Natural killer cell (primary cell): ENCODE measurements around the gene FOXA2. TPM values are rescaled to one million over a fixed set of nuclear protein-coding genes. Genes with fewer than 3 reads are reported as not detected.

Experiments
- ATAC-seq, 3 donors: fragments of 150-1000 bp in 2 of 3; fragments of 200-7000 bp in 1 of 3; cut with Tn5 transposase; 1 replicate in 1 of 3; 2 replicates in 2 of 3; pipeline ENCODE4 v1.10.0; 2021; ENCODE audit warnings: mild to moderate bottlenecking in 2 of 3, moderate library complexity in 2 of 3
- DNase-seq, 2 donors: peaks; one replicate each; pipeline versions ENCODE4 v3.0.0 to v3.0.0-alpha.2; 2013 to 2021; ENCODE audit warnings: mixed read lengths in 1 of 2
- H3K27ac ChIP-seq: one replicate; pipeline ENCODE4 v1.5.1; 2013; ENCODE audit warnings: mild to moderate bottlenecking, low read length
- H3K27me3 ChIP-seq: one replicate; pipeline ENCODE4 v1.6.1; 2013; ENCODE audit warnings: low read length; ENCODE audit not compliant: control insufficient read depth, insufficient read depth
- H3K36me3 ChIP-seq: one replicate; pipeline ENCODE4 v1.6.1; 2013; ENCODE audit warnings: low read length; ENCODE audit not compliant: control insufficient read depth, insufficient read depth
- H3K4me1 ChIP-seq: one replicate; pipeline ENCODE4 v1.6.1; 2013; ENCODE audit warnings: low read length; ENCODE audit not compliant: control insufficient read depth, insufficient read depth
- H3K4me3 ChIP-seq: one replicate; pipeline ENCODE4 v1.5.1; 2013; ENCODE audit warnings: low read length
- H3K9me3 ChIP-seq: one replicate; pipeline ENCODE4 v1.6.1; 2013; ENCODE audit warnings: low read length; ENCODE audit not compliant: control insufficient read depth, insufficient read depth
- H3K27ac Mint-ChIP-seq, 2 donors: one replicate each; pipeline ENCODE4 v1.8.0; 2022; ENCODE audit warnings: mild to moderate bottlenecking in 2 of 2, mixed read lengths in 2 of 2, moderate library complexity in 1 of 2
- H3K27me3 Mint-ChIP-seq, 2 donors: one replicate each; pipeline ENCODE4 v1.8.0; 2022; ENCODE audit warnings: low read depth in 2 of 2, mixed read lengths in 2 of 2
- H3K36me3 Mint-ChIP-seq: one replicate; pipeline ENCODE4 v1.8.0; 2022; ENCODE audit warnings: mixed read lengths
- H3K4me1 Mint-ChIP-seq, 2 donors: one replicate each; pipeline ENCODE4 v1.8.0; 2022; ENCODE audit warnings: mixed read lengths in 2 of 2
- H3K4me3 Mint-ChIP-seq: one replicate; pipeline ENCODE4 v1.8.0; 2022; ENCODE audit warnings: mild to moderate bottlenecking, moderate library complexity, mixed read lengths
- H3K9me3 Mint-ChIP-seq, 2 donors: one replicate each; pipeline ENCODE4 v1.8.0; 2022; ENCODE audit warnings: mixed read lengths in 2 of 2
- WGBS: methylation state at CpG from one replicate; pipeline ENCODE4 v1.1.7; 2013; ENCODE audit warnings: missing lambda C conversion rate; ENCODE audit not compliant: insufficient coverage; 5-methylcytosine and 5-hydroxymethylcytosine counted together
- intact Hi-C: fragments of 100-400 bp; cut with micrococcal nuclease; formaldehyde crosslinking; loops from one replicate; pipeline ENCODE4 v1.14.2; 2022
- total RNA-seq, 4 donors: library from RNA; stranded (reverse); fragments of 120-200 nt in 1 of 4; gene quantifications; one replicate each; pipeline versions ENCODE4 v1.2.3 to v1.2.4, GENCODE V29; 2013 to 2022
- TF ChIP-seq, protein P1 (sequence below): fragments of 200-600 bp; IDR thresholded peaks from one replicate; pipeline ENCODE4 v1.8.0; 2022; ENCODE audit warnings: antibody characterized with exemption

The FOXA2 gene
- total RNA-seq, 3 donors from 2014 or later (not counting 1 experiment from before 2014, with no cell fraction given) = not detected

DNA sequence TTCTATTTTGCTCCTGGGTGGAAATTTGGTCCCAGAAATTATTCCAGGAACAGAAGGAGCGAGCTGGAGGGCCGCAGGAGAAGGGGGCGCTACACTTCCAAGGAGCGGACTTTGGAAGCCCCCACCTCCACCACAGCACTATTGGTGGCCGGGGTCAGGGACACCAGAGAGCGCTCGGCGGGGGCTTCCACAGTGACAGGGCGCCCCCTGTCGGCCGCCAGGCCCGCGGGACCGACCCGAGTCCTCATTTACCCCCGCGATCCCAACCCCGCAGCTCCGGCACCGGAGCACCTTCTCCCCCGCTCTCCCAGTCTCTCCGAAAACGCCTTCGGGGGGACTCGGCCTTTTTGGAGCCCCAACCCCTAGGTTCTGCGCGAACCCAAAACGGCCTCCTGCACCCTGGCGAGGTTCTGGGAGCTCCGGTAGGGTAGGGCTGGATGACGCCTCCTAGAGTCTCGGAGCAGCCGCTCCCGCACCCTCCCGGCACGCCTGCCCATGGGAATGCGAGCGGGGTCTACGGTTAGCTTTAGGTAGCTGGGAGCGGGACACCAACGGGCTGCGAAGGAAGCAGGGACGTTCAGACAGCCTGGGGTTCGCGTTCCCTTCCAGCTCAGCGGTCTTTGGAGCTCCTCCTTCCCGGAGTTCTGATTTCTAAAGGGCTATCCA lies 2.4 kb upstream of the FOXA2 start:
- no peaks in the 10 kb centered on the region for H3K4me1 Mint-ChIP-seq
- H3K36me3 Mint-ChIP-seq = peaks cover 7% of the 10 kb centered on the region
- Histone ChIP-seq H3K36me3 (no peaks in the 10 kb centered on the region), H3K4me1 (no peaks in the 10 kb centered on the region), H3K27ac (no peak overlapping the region), H3K27me3 (peaks cover 18% of the 10 kb centered on the region), H3K9me3 (no peaks in the 10 kb centered on the region), H3K4me3 (no peak overlapping the region)
- H3K9me3 Mint-ChIP-seq = peaks cover 0 to 3% of the 10 kb centered on the region in 2 donors
- ATAC-seq (no peak), DNase-seq (no peak)
- H3K27ac Mint-ChIP-seq = no peak overlapping the region
- TF ChIP-seq, protein P1, sequence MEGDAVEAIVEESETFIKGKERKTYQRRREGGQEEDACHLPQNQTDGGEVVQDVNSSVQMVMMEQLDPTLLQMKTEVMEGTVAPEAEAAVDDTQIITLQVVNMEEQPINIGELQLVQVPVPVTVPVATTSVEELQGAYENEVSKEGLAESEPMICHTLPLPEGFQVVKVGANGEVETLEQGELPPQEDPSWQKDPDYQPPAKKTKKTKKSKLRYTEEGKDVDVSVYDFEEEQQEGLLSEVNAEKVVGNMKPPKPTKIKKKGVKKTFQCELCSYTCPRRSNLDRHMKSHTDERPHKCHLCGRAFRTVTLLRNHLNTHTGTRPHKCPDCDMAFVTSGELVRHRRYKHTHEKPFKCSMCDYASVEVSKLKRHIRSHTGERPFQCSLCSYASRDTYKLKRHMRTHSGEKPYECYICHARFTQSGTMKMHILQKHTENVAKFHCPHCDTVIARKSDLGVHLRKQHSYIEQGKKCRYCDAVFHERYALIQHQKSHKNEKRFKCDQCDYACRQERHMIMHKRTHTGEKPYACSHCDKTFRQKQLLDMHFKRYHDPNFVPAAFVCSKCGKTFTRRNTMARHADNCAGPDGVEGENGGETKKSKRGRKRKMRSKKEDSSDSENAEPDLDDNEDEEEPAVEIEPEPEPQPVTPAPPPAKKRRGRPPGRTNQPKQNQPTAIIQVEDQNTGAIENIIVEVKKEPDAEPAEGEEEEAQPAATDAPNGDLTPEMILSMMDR = no peak
- H3K27me3 Mint-ChIP-seq = peaks cover 37 to 40% of the 10 kb centered on the region in 2 donors
- H3K4me3 Mint-ChIP-seq = no peak overlapping the region
- 12% methylated on average over 47 of the region's 47 CpGs for WGBS
- intact Hi-C loops = loop anchor here (10.0 kb wide), 1 partner anchor 252 kb away; no protein-coding TSS in a partner anchor

DNA sequence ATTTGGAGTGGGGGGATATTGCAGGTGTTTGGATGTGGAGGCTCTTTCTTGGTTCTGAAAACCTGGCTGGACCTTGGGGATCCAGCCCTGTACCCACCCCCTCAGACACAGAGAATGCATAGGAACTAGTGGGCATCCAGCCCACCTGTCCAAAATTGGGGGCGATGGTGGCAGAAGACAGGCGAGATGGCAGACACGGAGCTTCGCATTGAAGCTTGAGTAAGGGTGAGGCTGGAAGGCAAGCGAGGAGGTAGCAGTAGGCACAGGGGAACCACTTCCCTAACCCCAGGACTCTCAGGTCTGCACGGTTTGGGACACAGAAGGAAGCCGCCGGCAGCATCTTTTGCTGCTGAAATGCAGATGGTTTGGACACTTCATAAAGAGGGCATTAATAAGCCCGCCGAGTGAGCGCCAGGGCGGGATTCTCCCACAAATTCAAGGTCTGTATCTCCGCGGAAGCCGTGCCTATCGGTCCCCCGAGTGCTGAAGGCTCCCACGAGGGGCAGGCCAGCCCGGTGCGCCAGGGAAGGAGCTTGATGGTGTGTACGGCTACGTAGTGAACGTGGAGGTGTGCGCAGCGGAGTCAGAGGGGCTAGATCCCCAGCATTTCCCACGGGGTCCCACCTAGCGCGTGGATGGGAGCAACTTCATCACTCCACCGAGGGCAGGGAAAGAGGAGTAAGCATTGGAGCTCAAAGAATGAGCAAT lies 1.6 kb upstream of the FOXA2 start:
- TF ChIP-seq, protein P1 = no peak

DNA sequence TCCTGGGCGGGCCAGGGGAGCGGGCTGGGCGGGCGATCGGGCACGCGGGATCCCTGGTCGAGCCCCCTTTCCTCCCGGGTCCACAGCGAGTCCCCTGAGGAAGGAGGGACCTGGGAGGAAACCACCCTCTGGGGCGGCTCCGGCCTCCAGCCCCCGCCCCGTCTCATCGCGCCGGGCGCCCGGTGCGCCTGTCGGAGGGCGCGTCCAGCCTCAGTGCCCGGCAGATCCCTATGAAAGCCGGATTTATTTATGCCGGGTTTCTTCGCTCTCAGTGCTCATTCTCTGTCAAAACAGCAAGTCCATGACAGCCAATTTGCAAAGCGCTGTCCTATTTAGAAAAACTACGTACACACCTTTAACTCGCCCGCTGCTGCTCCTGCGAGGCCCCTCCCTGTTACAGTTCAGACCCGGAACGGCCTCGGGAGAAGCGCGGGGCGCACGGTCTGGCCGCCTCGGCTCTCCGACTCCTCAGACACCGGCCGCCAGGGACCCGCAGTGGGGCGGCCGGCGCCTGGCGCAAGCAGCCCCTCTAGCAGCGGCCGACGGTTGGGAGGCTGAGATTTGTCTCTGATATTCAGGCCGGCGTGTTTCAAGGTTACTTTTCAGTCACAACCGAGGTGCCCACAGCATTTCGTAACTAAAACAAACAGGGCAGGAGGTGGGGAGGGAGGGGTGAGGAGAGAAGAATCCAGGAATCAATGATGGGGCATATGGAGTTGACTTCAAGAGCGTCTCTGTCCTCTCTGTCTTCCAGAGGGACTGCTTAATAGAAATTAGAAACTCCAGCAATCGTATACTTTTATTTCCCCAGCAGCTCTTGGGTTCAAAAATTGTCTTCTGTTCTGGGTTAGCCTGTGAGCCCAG lies 782 bp upstream of the FOXA2 start:
- TF ChIP-seq, protein P1 = no peak
- Mint-ChIP-seq H3K4me1 (no peaks in the 10 kb centered on the region), H3K36me3 (peaks cover 7% of the 10 kb centered on the region), H3K27ac (no peak overlapping the region), H3K4me3 (no peak overlapping the region), H3K9me3 (peaks cover 0 to 3% of the 10 kb centered on the region in 2 donors), H3K27me3 (peaks cover 54 to 56% of the 10 kb centered on the region in 2 donors)
- intact Hi-C loops = loop anchor here (10.0 kb wide), 1 partner anchor 250 kb away; no protein-coding TSS in a partner anchor
- Histone ChIP-seq H3K4me1 (no peaks in the 10 kb centered on the region), H3K36me3 (no peaks in the 10 kb centered on the region), H3K9me3 (no peaks in the 10 kb centered on the region), H3K4me3 (no peak overlapping the region), H3K27me3 (peaks cover 20% of the 10 kb centered on the region), H3K27ac (no peak overlapping the region)
- DNase-seq (no peak), ATAC-seq (no peak)
- WGBS = 12% methylated on average over 58 of the region's 58 CpGs

More for the DNA sequence above, 1.6 kb upstream of the FOXA2 start:
- Mint-ChIP-seq H3K4me1 (no peaks in the 10 kb centered on the region), H3K27ac (no peak overlapping the region), H3K27me3 (peaks cover 46 to 48% of the 10 kb centered on the region in 2 donors), H3K4me3 (no peak overlapping the region), H3K36me3 (peaks cover 7% of the 10 kb centered on the region), H3K9me3 (peaks cover 0 to 3% of the 10 kb centered on the region in 2 donors)
- Histone ChIP-seq H3K4me3 (no peak overlapping the region), H3K9me3 (no peaks in the 10 kb centered on the region), H3K27ac (no peak overlapping the region), H3K4me1 (no peaks in the 10 kb centered on the region), H3K36me3 (no peaks in the 10 kb centered on the region), H3K27me3 (peaks cover 20% of the 10 kb centered on the region)
- ATAC-seq (no peak), DNase-seq (no peak)
- intact Hi-C loops = loop anchor here (10.0 kb wide), 1 partner anchor 251 kb away; no protein-coding TSS in a partner anchor
- 19% methylated on average over 28 of the region's 29 CpGs for WGBS
